MM.1S (cell line): ENCODE measurements around the gene C1orf232.

Experiments
- DNase-seq: peaks from one replicate; pipeline ENCODE4 v3.0.0-alpha.2; 2015
- H2AFZ ChIP-seq: fragments of 300-600 bp; sonication (generic); 2 replicates; pipeline ENCODE4 v1.6.0; 2016; ENCODE audit warnings: antibody characterized with exemption, low read length
- H3F3A ChIP-seq: fragments of 300-600 bp; sonication (generic); 2 replicates; pipeline ENCODE4 v1.6.1; 2016; ENCODE audit warnings: mild to moderate bottlenecking, antibody characterized with exemption, low read length, moderate library complexity, mixed read lengths; ENCODE audit not compliant: insufficient read depth
- H3K27ac ChIP-seq: fragments of 300-600 bp; sonication (generic); 2 replicates; pipeline ENCODE4 v1.5.1; 2016; ENCODE audit warnings: mild to moderate bottlenecking, low read length
- H3K27me3 ChIP-seq: fragments of 300-600 bp; sonication (generic); replicated peaks from 2 replicates; pipeline ENCODE4 v1.6.0; 2016; ENCODE audit warnings: low read length; ENCODE audit not compliant: insufficient read depth
- H3K36me3 ChIP-seq: fragments of 300-600 bp; sonication (generic); replicated peaks from 2 replicates; pipeline ENCODE4 v1.6.1; 2016; ENCODE audit warnings: mild to moderate bottlenecking, low read length, mixed read lengths; ENCODE audit not compliant: insufficient read depth
- H3K4me1 ChIP-seq: fragments of 300-600 bp; sonication (generic); 2 replicates; pipeline ENCODE4 v1.6.1; 2016; ENCODE audit warnings: low read length, mixed read lengths
- H3K4me2 ChIP-seq: fragments of 300-600 bp; sonication (generic); 2 replicates; pipeline ENCODE4 v1.6.0; 2016; ENCODE audit warnings: low read depth, low read length
- H3K4me3 ChIP-seq: fragments of 300-600 bp; sonication (generic); 2 replicates; pipeline ENCODE4 v1.5.1; 2016; ENCODE audit warnings: low read length, mixed read lengths
- H3K79me2 ChIP-seq: fragments of 300-600 bp; sonication (generic); 2 replicates; pipeline ENCODE4 v1.6.1; 2016; ENCODE audit warnings: mixed run types, low read length, mixed read lengths
- H3K9ac ChIP-seq: fragments of 300-600 bp; sonication (generic); 2 replicates; pipeline ENCODE4 v1.6.1; 2016; ENCODE audit warnings: low read length, mixed read lengths
- H3K9me2 ChIP-seq: fragments of 300-600 bp; sonication (generic); replicated peaks from 2 replicates; pipeline ENCODE4 v1.6.1; 2016; ENCODE audit warnings: mild to moderate bottlenecking, low read length, mixed read lengths; ENCODE audit not compliant: insufficient read depth
- H3K9me3 ChIP-seq: fragments of 300-600 bp; sonication (generic); replicated peaks from 2 replicates; pipeline ENCODE4 v1.6.1; 2016; ENCODE audit warnings: mild to moderate bottlenecking, low read length, mixed read lengths; ENCODE audit not compliant: insufficient read depth
- H4K20me1 ChIP-seq: fragments of 300-600 bp; sonication (generic); 2 replicates; pipeline ENCODE4 v1.6.1; 2016; ENCODE audit warnings: mild to moderate bottlenecking, low read length, moderate library complexity, mixed read lengths; ENCODE audit not compliant: insufficient read depth
- EZH2 ChIP-seq: fragments of 300-600 bp; sonication (generic); optimal IDR thresholded peaks from 2 replicates; pipeline ENCODE3; 2017; ENCODE audit warnings: low read depth, mild to moderate bottlenecking, antibody characterized with exemption, low read length, mixed read lengths
- EZH2phosphoT487 ChIP-seq: fragments of 300-600 bp; sonication (generic); IDR thresholded peaks from 2 replicates; pipeline ENCODE4 v1.6.1; 2018; ENCODE audit warnings: antibody characterized with exemption, low read length
- TF ChIP-seq, protein P1 (sequence below): fragments of 300-600 bp; sonication (generic); IDR thresholded peaks from 2 replicates; pipeline ENCODE4 v1.5.1; 2016; ENCODE audit warnings: antibody characterized with exemption, low read length, mixed read lengths

C1orf232 gene

DNA sequence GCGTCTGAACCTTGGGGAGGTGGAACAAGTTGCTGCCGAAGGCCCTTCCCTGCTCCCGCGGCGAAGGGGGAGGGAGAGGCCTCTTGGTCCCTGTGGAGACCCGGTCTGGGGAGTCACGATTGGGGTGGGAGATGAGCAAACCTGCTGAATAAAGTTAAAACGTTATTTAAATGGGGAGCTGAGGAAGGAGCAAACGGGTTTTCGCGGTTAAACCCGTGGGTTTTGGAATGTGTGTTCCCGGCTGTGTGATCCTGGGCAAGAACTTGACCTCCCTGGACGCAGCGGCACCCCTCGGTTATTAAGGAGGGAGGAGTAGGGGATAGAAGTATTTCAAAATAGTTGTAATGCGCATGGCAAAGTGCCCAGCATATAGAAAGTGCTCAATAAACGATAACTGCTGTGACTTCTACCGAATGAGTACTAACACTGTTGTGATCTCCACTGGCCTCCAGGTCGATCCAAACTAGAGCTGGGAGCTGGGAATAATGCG lies 6.5 kb downstream of the C1orf232 start:
- Histone ChIP-seq H4K20me1 (no peaks in the 10 kb centered on the region), H3K27ac (no peak overlapping the region), H3K9me3 (no peaks in the 10 kb centered on the region), H2AFZ (peak overlapping the region; percentile 44), H3F3A (no peaks in the 10 kb centered on the region), H3K79me2 (no peaks in the 10 kb centered on the region), H3K4me2 (peak overlapping the region; percentile 94), H3K4me3 (peak overlapping the region; percentile 48; the same call in 1 of the 2 replicates), H3K36me3 (no peaks in the 10 kb centered on the region), H3K9me2 (no peaks in the 10 kb centered on the region), H3K9ac (no peak overlapping the region), H3K4me1 (peaks cover 10% of the 10 kb centered on the region), H3K27me3 (peaks cover 27% of the 10 kb centered on the region)
- DNase-seq, result no peak
- TF ChIP-seq EZH2 (no peak), EZH2phosphoT487 (no peak)
- TF ChIP-seq, protein P1, sequence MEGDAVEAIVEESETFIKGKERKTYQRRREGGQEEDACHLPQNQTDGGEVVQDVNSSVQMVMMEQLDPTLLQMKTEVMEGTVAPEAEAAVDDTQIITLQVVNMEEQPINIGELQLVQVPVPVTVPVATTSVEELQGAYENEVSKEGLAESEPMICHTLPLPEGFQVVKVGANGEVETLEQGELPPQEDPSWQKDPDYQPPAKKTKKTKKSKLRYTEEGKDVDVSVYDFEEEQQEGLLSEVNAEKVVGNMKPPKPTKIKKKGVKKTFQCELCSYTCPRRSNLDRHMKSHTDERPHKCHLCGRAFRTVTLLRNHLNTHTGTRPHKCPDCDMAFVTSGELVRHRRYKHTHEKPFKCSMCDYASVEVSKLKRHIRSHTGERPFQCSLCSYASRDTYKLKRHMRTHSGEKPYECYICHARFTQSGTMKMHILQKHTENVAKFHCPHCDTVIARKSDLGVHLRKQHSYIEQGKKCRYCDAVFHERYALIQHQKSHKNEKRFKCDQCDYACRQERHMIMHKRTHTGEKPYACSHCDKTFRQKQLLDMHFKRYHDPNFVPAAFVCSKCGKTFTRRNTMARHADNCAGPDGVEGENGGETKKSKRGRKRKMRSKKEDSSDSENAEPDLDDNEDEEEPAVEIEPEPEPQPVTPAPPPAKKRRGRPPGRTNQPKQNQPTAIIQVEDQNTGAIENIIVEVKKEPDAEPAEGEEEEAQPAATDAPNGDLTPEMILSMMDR, result no peak

DNA sequence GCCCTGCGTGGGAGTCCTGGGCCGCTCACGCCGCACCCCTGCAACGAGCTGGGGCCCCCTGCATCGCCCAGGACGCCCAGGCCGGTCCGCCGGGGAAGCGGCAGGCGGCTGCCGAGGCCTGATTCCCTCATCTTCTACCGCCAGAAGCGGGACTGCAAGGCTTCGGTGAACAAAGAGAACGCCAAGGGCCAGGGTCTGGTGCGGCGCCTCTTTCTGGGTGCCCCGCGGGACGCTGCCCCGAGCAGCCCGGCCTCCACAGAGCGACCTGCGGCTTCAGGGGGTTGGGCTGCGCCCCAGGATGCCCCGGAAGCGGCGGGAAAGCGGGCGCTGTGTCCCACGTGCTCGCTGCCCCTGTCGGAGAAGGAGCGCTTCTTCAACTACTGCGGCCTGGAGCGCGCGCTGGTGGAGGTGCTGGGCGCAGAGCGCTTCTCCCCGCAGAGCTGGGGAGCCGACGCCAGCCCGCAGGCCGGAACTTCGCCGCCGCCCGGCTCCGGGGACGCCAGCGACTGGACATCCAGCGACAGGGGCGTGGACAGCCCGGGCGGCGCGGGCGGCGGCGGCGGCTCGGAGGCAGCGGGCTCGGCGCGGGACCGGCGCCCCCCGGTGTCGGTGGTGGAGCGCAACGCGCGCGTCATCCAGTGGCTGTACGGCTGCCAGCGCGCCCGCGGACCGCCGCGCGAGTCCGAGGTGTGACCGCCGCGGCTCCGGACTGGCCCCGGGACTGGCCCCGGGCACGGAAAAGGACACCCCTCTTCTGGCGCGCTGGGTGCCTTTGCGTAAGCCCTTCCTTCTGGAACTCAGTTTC lies 7.1 kb downstream of the C1orf232 start:
- no peaks in the 10 kb centered on the region for H3K36me3 ChIP-seq
- no peaks in the 10 kb centered on the region for H3K9me2 ChIP-seq
- H2AFZ ChIP-seq, result peak overlapping the region; percentile 54
- no peaks in the 10 kb centered on the region for H3F3A ChIP-seq
- H3K27me3 ChIP-seq, result peaks cover 27% of the 10 kb centered on the region
- no peaks in the 10 kb centered on the region for H4K20me1 ChIP-seq
- TF ChIP-seq EZH2phosphoT487, result no peak
- peak; percentile 51 for TF ChIP-seq EZH2
- TF ChIP-seq, protein P1, result no peak
- H3K4me2 ChIP-seq, result peak overlapping the region; percentile 94
- no peaks in the 10 kb centered on the region for H3K79me2 ChIP-seq
- no peak overlapping the region for H3K27ac ChIP-seq
- H3K4me3 ChIP-seq, result peak overlapping the region; percentile 52; the same call in 1 of the 2 replicates
- H3K9me3 ChIP-seq, result no peaks in the 10 kb centered on the region
- H3K9ac ChIP-seq, result no peak overlapping the region
- peak; percentile 37 for DNase-seq
- peaks cover 6% of the 10 kb centered on the region for H3K4me1 ChIP-seq

DNA sequence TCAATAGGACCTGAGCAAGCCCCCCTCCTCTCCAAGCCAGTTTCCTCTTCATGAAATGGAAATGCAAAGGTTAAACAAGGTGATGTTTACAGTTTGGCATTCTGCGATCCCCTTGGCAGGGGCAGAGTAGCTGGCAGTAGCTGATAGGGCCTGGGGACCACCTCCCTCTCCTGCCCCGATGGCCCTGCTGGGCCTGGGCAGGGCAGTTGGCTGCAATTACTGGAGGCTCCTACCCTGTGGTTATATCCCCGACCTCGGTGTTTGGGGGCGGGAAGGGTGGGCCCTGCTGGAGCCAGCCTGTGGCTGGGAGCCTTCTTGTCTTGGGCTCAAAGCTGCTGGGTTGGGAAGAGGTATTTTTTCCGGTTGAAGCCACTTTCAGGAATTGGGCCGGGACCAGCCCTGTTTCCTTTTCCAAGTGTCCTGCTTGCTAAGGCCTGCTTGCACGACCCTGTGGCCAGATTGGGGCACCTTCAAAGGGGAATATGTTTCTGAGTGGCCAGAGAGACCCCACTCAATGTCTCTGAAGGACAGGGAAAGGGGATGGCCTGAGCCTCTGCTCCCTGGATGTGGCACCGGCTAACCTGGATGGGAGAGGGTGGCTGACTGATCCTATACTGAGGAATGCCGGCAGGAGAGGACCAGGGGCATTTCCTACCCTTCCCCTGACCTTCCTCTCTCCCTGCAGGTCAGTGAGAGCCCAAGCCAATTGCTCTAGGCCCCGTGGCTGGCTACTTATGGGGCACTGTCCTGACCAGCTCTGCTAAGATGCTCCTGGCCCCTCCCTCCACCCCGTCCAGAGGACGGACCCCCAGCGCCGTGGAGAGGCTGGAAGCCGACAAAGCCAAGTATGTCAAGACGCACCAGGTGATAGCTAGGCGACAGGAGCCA lies 8.0 kb downstream of the C1orf232 start:
- no peak for TF ChIP-seq EZH2phosphoT487
- TF ChIP-seq, protein P1, result no peak
- no peak for TF ChIP-seq EZH2
- Histone ChIP-seq H3K9me3 (no peaks in the 10 kb centered on the region), H3K36me3 (no peaks in the 10 kb centered on the region), H3K4me3 (peak overlapping the region; percentile 52; the same call in 1 of the 2 replicates), H2AFZ (peak overlapping the region; percentile 54), H4K20me1 (no peaks in the 10 kb centered on the region), H3F3A (no peaks in the 10 kb centered on the region), H3K4me1 (peaks cover 5% of the 10 kb centered on the region; the same call in 1 of the 2 replicates), H3K27me3 (peaks cover 27% of the 10 kb centered on the region), H3K27ac (no peak overlapping the region), H3K9ac (no peak overlapping the region), H3K79me2 (no peaks in the 10 kb centered on the region), H3K4me2 (peak overlapping the region; percentile 84), H3K9me2 (no peaks in the 10 kb centered on the region)
- no peak for DNase-seq
